ENCODE results near the gene ERGIC3.
"Not testable (repeated sequence)": the region's sequence is repeated elsewhere in the genome, so short reads cannot be mapped to it uniquely, and the experiment has no call there.

The ERGIC3 gene

GRCh38 chr20:35523298-35523888 lies 18.5 kb upstream of the ERGIC3 start:
- DNase-seq (ENCODE audit: insufficient read length) (peak; percentile 45), FAIRE-seq (peak; percentile 21)
- TF ChIP-seq TAF1 (IDR thresholded peaks at IDR 0.05; ENCODE audit: borderline replicate concordance, low read depth, low read length) (no peak), POLR2A (IDR thresholded peaks at IDR 0.05; ENCODE audit: low read depth, low read length) (no peak), POLR2AphosphoS5 (IDR thresholded peaks at IDR 0.05; ENCODE audit: low read depth, low read length) (no peak)

GRCh38 chr20:35525639-35526038 lies 16.2 kb upstream of the ERGIC3 start:
- TF ChIP-seq TAF1 (IDR thresholded peaks at IDR 0.05; ENCODE audit: borderline replicate concordance, low read depth, low read length) (no peak), POLR2A (IDR thresholded peaks at IDR 0.05; ENCODE audit: low read depth, low read length) (no peak), POLR2AphosphoS5 (IDR thresholded peaks at IDR 0.05; ENCODE audit: low read depth, low read length) (no peak)
- no peak for DNase-seq (ENCODE audit: insufficient read length)
- FAIRE-seq: no peak

- no peak for DNase-seq (ENCODE audit: insufficient read length)
- TF ChIP-seq POLR2A (IDR thresholded peaks at IDR 0.05; ENCODE audit: low read depth, low read length) (no peak), TAF1 (IDR thresholded peaks at IDR 0.05; ENCODE audit: borderline replicate concordance, low read depth, low read length) (no peak), POLR2AphosphoS5 (IDR thresholded peaks at IDR 0.05; ENCODE audit: low read depth, low read length) (no peak)
- FAIRE-seq: no peak
These were observed 14.6 kb upstream of the ERGIC3 start for GRCh38 chr20:35527122-35527769.

- DNase-seq (ENCODE audit: insufficient read length) (no peak), FAIRE-seq (no peak)
- no peak for TF ChIP-seq TAF1 (IDR thresholded peaks at IDR 0.05; ENCODE audit: borderline replicate concordance, low read depth, low read length)
- no peak for TF ChIP-seq POLR2AphosphoS5 (IDR thresholded peaks at IDR 0.05; ENCODE audit: low read depth, low read length)
- TF ChIP-seq POLR2A (IDR thresholded peaks at IDR 0.05; ENCODE audit: low read depth, low read length): no peak
These were observed 12.3 kb upstream of the ERGIC3 start, which contains the start of gene C20orf173 for GRCh38 chr20:35529552-35529951. Gene C20orf173, minus strand, starts transcription at chr20:35529652. Its CDS starts 279 bp downstream, at chr20:35529373.

GRCh38 chr20:35539756-35540212 lies 2.1 kb upstream of the ERGIC3 start:
- TF ChIP-seq TAF1 (IDR thresholded peaks at IDR 0.05; ENCODE audit: borderline replicate concordance, low read depth, low read length) (no peak), POLR2A (IDR thresholded peaks at IDR 0.05; ENCODE audit: low read depth, low read length) (peak; percentile 19; the same call in 1 of the 2 replicates)
- DNase-seq (ENCODE audit: insufficient read length) (no peak), FAIRE-seq (peak; percentile 60)

DNA sequence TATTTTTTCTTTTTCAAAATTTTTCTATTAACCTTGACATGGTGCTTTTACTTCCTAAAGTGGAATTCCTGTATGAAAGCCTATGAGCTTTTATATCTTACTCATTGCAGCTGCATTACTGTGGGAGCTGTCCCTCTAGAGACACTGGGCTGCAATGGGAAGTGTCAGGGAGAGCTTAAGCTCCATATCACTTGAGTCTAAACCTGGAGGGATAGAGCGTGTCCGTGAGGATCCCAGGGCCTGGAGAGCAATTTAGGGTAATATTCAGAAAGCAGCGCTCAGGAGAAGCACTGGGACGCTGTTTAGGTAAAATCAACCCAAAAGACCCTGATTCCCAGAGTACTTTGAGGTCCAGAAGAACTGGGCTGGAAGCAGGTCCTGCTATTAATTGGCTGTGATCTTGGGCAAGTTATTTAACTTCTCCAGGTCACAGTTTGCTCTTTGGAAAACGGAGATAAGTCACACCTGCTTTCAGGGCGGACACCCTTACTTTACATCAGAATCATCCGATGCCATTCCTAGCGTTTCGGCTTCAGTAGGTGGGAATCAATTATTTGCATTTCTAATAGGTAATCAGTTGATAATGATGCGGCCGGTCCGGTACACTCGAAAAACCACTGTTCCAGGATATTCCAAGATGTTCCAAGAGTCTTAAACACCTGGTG lies 628 bp upstream of the ERGIC3 start:
- TF ChIP-seq TAF1 (IDR thresholded peaks at IDR 0.05; ENCODE audit: borderline replicate concordance, low read depth, low read length): no peak
- no peak for TF ChIP-seq POLR2A (IDR thresholded peaks at IDR 0.05; ENCODE audit: low read depth, low read length)
- no peak for TF ChIP-seq POLR2AphosphoS5 (IDR thresholded peaks at IDR 0.05; ENCODE audit: low read depth, low read length)
- DNase-seq (ENCODE audit: insufficient read length) (no peak), FAIRE-seq (no peak)

DNA sequence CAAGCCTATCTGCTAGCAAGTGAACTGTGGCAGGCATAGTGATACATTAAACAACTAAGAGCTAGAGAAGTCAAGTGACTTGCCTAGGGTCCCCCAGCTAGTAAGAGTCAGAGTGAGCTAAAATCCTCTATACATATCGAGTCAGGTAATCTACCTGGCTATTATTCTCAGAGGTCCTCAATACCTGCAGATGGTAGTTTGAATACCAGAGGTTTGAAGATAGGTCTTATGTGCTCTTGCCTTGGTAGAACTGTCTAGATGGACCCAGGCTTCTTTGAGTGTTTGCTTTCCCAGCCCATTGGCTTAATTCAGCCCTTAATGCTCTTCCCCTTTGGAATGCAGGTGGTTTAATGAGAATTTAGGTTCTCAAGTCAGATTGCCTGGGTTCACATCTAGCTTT lies 1.1 kb downstream of the ERGIC3 start:
- FAIRE-seq: peak; percentile 30

GRCh38 chr20:35544436-35544835 lies 2.6 kb downstream of the ERGIC3 start:
- DNase-seq (ENCODE audit: insufficient read length) (no peak), FAIRE-seq (no peak)
- TF ChIP-seq POLR2A (IDR thresholded peaks at IDR 0.05; ENCODE audit: low read depth, low read length) (no peak), POLR2AphosphoS5 (IDR thresholded peaks at IDR 0.05; ENCODE audit: low read depth, low read length) (no peak), TAF1 (IDR thresholded peaks at IDR 0.05; ENCODE audit: borderline replicate concordance, low read depth, low read length) (no peak)

More for the DNA sequence above, 1.1 kb downstream of the ERGIC3 start:
- DNase-seq (ENCODE audit: insufficient read length): no peak
- TF ChIP-seq TAF1 (IDR thresholded peaks at IDR 0.05; ENCODE audit: borderline replicate concordance, low read depth, low read length) (no peak), POLR2AphosphoS5 (IDR thresholded peaks at IDR 0.05; ENCODE audit: low read depth, low read length) (no peak)

- FAIRE-seq; DNase-seq (ENCODE audit: insufficient read length): not testable (repeated sequence)
These were observed 3.1 kb downstream of the ERGIC3 start for GRCh38 chr20:35544941-35545340.

GRCh38 chr20:35546127-35546526 lies 4.2 kb downstream of the ERGIC3 start:
- FAIRE-seq (no peak), DNase-seq (ENCODE audit: insufficient read length) (no peak)
- no peak for TF ChIP-seq POLR2A (IDR thresholded peaks at IDR 0.05; ENCODE audit: low read depth, low read length)
- TF ChIP-seq POLR2AphosphoS5 (IDR thresholded peaks at IDR 0.05; ENCODE audit: low read depth, low read length): no peak
- no peak for TF ChIP-seq TAF1 (IDR thresholded peaks at IDR 0.05; ENCODE audit: borderline replicate concordance, low read depth, low read length)

GRCh38 chr20:35547329-35547728 lies 5.5 kb downstream of the ERGIC3 start:
- DNase-seq (ENCODE audit: insufficient read length) (no peak), FAIRE-seq (no peak)
- TF ChIP-seq POLR2A (IDR thresholded peaks at IDR 0.05; ENCODE audit: low read depth, low read length): no peak
- TF ChIP-seq POLR2AphosphoS5 (IDR thresholded peaks at IDR 0.05; ENCODE audit: low read depth, low read length): no peak
- TF ChIP-seq TAF1 (IDR thresholded peaks at IDR 0.05; ENCODE audit: borderline replicate concordance, low read depth, low read length): no peak

DNA sequence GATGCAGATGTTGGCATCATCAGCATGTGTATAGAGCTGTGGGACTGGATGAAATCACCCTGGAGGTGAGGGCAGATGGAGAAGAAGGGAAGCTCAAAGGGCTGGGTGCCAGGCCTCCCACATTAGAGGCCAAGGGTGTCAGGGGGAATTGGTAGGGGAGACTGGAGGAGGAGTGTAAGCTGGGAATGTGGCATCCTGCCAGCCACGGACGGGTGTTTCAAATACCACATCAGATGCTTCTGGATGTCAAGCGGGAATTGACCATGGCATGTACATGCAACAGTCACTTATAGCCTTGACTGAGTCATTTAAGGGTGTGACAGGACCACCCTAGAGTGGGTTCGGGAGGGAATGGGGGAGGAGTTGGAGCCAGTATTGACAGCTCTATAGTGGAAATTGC lies 9.6 kb downstream of the ERGIC3 start:
- FAIRE-seq: no peak

More for the DNA sequence above, 9.6 kb downstream of the ERGIC3 start:
- DNase-seq (ENCODE audit: insufficient read length): no peak
- TF ChIP-seq POLR2AphosphoS5 (IDR thresholded peaks at IDR 0.05; ENCODE audit: low read depth, low read length): no peak
- TF ChIP-seq POLR2A (IDR thresholded peaks at IDR 0.05; ENCODE audit: low read depth, low read length): no peak
- TF ChIP-seq TAF1 (IDR thresholded peaks at IDR 0.05; ENCODE audit: borderline replicate concordance, low read depth, low read length): no peak

All from GM12892 (cell line).